ENCODE data around the gene CFHR2. TPM values are rescaled to one million over a fixed set of nuclear protein-coding genes. Genes with fewer than 3 reads are reported as not detected.
"Not testable (repeated sequence)": the region's sequence is repeated elsewhere in the genome, so short reads cannot be mapped to it uniquely, and the experiment has no call there.

Gene CFHR2
- total RNA-seq (2021) (0.37 TPM in 1 of 3 replicates, not detected in the others), Bru-seq, nascent RNA (not detected)
- long read RNA-seq, experiment 1 = 0 reads
- long read RNA-seq, experiment 2 = 0 reads
- long read RNA-seq, experiment 3 = 0 reads

- H3K27ac Mint-ChIP-seq; ATAC-seq; DNase-seq (ENCODE audit: low spot score); H3K36me3 Mint-ChIP-seq; H3K4me1 Mint-ChIP-seq; CTCF ChIA-PET; H3K4me3 Mint-ChIP-seq; POLR2A ChIA-PET; H3K27me3 Mint-ChIP-seq (ENCODE audit: low read depth): not testable (repeated sequence)
- peaks cover 16% of the 10 kb centered on the region for H3K9me3 Mint-ChIP-seq
Observed at GRCh38 chr1:196943568-196943967, at the start of gene CFHR2. TSS of gene CFHR2 (plus strand) at chr1:196943738. CDS start at chr1:196943881, 143 bp downstream.

- no peaks in the 10 kb centered on the region for H3K27me3 Mint-ChIP-seq (ENCODE audit: low read depth)
- POLR2A ChIA-PET = no interaction called here
- no peak overlapping the region for H3K4me3 Mint-ChIP-seq
- no peak for DNase-seq (ENCODE audit: low spot score)
- H3K4me1 Mint-ChIP-seq = peaks cover 7% of the 10 kb centered on the region; the same call in 1 of the 2 replicates
- no peak for ATAC-seq
- H3K9me3 Mint-ChIP-seq = no peaks in the 10 kb centered on the region
- no peaks in the 10 kb centered on the region for H3K36me3 Mint-ChIP-seq
- H3K27ac Mint-ChIP-seq = no peak overlapping the region
- CTCF ChIA-PET = no interaction called here
- TF ChIP-seq GRHL2 (CRISPR knock-in tag; IDR thresholded peaks at IDR 0.05; ENCODE audit: insufficient replicate concordance, severe bottlenecking) (no peak), ZNF121 (CRISPR knock-in tag; IDR thresholded peaks at IDR 0.05) (no peak), ATF3 (CRISPR knock-in tag; conservative IDR thresholded peaks at IDR 0.05) (no peak), USF1 (CRISPR knock-in tag; IDR thresholded peaks at IDR 0.05) (no peak), MLX (CRISPR knock-in tag; IDR thresholded peaks at IDR 0.05) (no peak), SMAD4 (CRISPR knock-in tag; IDR thresholded peaks at IDR 0.05) (no peak), CREM (CRISPR knock-in tag; IDR thresholded peaks at IDR 0.05) (no peak), FOXJ3 (CRISPR knock-in tag; IDR thresholded peaks at IDR 0.05; ENCODE audit: borderline replicate concordance) (no peak), CDX4 (CRISPR knock-in tag; IDR thresholded peaks at IDR 0.05; ENCODE audit: borderline replicate concordance) (no peak), SP1 (CRISPR knock-in tag; conservative IDR thresholded peaks at IDR 0.05) (no peak), AFF4 (CRISPR knock-in tag; IDR thresholded peaks at IDR 0.05; ENCODE audit: borderline replicate concordance) (no peak), TP53 (CRISPR knock-in tag; IDR thresholded peaks at IDR 0.05) (no peak), ZNF425 (CRISPR knock-in tag; conservative IDR thresholded peaks at IDR 0.05) (no peak), MAX (CRISPR knock-in tag; IDR thresholded peaks at IDR 0.05) (no peak), STAT6 (CRISPR knock-in tag; conservative IDR thresholded peaks at IDR 0.05; ENCODE audit: low read depth) (no peak), ATF2 (CRISPR knock-in tag; IDR thresholded peaks at IDR 0.05; ENCODE audit: borderline replicate concordance, low read depth) (no peak), ELF4 (CRISPR knock-in tag; IDR thresholded peaks at IDR 0.05; ENCODE audit: low read depth) (no peak)
Observed at GRCh38 chr1:196896355-196896754, 47.2 kb upstream of the CFHR2 start.
